TTC549 (cell line): Measurements from ENCODE around the gene CAMTA2.
A peak's percentile ranks its signal among the peaks of the same experiment; 100 is the strongest.

ENCODE experiments used
- FAIRE-seq: peaks from 2 replicates; lab custom pipeline; 2012; peaks lifted over from hg19 to GRCh38; lab: Jason Lieb, UNC

Gene CAMTA2

DNA sequence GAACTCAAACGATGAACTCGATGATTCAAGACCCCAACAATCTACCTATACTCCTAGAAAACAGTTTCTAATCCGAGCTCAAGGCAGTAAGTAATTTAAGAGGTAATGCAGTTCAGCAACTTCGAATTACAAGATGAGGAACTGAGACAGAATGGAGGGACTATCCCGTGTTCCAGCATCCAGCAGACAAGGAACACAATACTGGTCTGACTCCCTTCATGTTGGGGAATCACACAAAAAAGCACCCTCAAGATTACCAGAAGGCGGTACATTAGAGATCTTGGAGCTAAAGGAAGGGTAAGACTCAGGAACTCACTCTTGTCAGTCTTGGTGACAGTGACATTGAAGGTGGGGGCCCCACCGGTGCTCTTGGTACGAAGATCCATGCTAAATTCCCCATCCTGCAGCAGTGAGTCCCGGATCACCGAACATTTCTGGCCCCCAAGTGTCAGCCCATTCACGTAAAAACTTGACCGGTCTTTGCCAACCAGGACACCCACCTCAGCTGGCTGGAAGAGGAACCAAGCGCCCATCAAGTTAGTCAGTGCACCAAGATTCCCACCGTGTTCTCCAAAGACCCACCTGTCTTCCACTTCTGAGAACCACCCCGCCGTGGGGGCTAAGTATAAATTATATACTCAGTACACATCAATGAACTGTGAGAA, 41.0 kb downstream of the CAMTA2 start:
- no peak for FAIRE-seq

GRCh38 chr17:4945944-4946280, 41.6 kb downstream of the CAMTA2 start:
- no peak for FAIRE-seq

DNA sequence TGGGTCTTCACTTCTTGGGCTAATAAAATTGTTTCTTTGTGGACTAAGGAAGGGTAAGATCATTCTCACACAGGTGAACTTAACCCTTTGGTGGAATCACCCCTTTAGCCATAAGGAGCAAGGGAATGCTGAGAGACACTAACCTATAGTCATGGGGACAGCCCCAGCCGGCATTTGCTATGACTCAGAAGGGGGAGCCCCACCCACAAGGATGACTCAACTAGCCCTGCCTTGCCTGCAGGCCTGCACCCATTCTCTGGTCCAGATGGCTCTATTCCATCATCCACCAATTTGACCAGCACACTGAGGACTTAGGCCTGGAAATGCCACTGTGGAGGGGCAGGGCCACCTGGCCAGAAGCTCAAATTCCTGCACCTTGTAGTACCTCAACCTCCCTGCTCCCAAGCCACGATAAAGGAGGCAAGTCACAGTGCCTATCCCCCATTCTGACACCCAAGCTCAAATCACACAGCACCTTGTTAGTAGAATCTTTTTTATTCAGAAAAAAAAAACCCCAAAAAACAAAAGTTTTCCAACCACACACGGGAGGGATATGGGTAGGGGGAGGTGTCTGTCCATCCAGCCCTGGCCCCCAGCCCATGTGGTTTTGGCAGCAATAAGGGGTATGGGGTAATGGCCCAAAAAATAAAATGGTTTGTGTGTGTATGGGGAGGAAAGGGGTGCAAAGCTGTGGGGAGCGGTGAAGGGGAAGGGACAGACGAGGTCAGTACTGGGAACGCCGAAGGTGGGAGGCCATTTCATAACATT, 42.1 kb downstream of the CAMTA2 start:
- FAIRE-seq, result no peak

DNA sequence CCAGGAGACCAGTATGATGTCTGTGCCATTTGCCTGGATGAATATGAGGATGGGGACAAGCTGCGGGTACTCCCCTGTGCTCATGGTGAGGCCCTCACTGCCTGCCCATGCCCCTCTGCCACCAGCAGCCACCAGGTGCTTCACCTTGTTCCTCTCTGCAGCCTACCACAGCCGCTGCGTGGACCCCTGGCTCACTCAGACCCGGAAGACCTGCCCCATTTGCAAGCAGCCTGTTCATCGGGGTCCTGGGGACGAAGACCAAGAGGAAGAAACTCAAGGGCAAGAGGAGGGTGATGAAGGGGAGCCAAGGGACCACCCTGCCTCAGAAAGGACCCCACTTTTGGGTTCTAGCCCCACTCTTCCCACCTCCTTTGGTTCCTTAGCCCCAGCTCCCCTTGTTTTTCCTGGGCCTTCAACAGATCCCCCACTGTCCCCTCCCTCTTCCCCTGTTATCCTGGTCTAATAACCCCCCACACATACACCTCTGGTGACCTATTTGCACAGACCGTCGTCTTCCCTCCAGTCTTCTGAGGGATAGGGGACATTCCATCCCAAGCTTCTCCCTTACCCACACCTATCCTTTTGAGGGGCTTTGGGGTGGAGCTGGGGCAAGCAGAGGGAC, 42.8 kb downstream of the CAMTA2 start:
- no peak for FAIRE-seq

DNA sequence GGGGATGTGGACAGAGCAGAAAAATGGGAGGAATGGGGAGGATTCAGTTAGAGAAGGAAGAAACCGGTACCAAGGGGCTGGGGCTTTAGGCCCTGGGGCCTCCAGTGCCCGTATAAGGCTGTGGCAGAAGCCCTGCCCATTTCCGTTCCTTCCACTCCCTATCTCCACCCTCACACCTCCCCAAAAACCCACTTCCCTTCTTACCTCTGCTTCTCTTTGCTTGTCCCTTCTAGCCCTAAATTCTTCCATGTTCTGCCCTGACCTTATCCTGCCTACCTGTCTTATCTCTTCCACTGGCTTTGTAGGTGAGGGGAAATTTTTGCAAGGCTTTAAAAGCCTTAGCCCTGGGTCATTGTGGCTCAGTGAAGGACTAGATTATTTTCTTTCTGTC, 43.3 kb downstream of the CAMTA2 start:
- FAIRE-seq, result no peak

DNA sequence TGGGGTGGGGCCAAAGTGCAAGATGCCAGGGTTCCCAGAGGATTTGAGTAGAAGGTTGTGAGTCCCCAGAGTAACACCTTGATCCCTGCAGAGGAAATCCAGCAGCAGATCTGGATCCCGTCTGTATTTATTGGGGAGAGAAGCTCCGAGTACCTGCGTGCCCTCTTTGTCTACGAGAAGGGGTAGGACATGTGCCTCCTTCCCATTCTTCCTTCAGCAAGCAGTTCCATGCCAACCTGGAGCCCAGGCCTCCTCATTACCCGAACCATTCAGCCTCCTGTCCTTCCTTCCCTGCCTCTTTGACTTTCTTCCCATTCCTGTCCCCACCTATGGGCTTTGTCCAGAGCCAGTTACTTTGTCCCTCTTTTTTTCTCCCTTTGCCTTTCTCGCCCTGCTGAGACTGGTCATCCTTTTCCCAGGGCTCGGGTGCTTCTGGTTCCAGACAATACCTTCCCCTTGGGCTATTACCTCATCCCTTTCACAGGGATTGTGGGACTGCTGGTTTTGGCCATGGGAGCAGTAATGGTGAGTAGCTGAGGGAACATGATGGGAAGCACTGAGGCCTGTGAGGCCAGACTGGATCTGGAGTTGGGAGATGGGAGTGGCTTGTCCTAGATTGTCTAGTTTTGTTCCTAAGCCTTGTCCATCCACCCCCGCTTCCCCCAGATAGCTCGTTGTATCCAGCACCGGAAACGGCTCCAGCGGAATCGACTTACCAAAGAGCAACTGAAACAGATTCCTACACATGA, 44.5 kb downstream of the CAMTA2 start:
- FAIRE-seq, result no peak

GRCh38 chr17:4941319-4941610, 46.2 kb downstream of the CAMTA2 start:
- no peak for FAIRE-seq

DNA sequence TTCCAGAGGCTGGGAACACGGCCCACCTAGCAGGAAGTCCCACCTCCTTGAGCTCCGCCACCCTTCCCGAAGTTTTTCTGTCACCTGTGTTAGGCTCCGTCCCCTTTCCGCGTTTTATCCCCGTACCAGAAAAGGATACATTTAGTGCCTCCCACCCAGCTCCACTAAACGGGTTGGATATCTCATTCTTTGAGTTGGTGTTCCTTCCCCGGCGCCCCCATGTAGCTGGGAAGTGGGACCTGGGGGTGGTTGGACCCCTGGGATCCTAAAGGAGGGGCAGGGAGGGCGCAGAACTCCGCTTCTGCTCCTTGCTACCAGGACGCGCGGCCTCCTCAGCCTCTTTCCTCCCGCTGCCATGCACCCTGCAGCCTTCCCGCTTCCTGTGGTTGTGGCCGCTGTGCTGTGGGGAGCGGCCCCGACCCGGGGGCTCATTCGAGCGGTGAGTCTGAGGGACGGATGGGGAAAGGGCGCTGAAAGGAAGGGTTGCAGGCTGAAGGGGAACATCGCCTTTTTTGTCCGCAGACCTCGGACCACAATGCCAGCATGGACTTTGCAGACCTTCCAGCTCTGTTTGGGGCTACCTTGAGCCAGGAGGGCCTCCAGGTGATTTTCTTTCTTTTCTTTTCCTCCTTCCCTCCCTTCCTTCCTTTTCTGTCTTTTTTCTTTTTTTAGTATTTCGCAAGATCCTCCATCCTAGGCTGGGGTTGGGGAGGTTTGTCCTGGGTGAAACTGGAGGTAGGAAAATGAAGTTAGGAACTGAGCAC, 46.7 kb downstream of the CAMTA2 start:
- FAIRE-seq, result no peak

DNA sequence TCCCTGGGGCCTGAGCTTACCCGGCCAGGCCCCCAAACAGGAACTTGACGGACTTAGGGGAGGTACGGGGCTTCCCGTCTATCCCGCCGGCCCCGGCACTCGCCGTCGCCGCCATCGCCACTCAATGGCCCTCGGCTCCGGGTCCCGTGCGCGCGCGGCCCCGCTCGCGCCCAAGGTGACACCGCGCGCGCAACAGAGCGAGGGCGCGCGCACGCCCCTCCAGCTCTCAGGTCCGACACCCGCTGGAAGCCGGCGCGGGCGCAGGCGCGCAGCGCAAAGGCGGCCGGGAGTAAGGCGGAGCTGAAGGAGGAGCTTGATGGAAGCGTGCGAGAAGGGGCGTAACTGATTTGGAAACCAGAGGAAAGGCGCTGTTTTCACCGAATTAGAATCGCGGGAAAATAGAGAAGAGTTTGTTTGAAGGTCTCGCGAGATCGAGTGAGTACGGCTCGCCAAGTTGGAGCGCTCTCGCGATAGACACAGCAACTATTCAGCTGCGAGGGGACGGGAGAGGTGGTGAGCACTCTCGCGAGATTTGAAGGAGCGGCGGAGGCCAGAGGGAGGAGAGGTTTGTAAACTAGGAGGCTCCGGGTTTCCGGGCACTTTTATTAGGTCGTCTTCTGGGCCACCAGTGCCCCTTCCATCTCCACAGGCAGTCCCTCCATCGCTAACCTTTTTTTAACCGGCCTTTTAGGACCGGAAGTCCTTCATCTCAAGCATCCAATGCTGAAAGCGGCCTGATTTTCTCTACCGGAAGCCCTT, 47.5 kb downstream of the CAMTA2 start, which contains the start of the genes RNF167 and SLC25A11:
Gene RNF167, plus strand, starts transcription at position 473 of the 759 bp plus-strand sequence. CDS start 642 bp downstream, outside the sequence.
Gene SLC25A11, minus strand, starts transcription at position 251 of the 759 bp plus-strand sequence. Its CDS starts 136 bp downstream, at position 115.
- peak; percentile 94 for FAIRE-seq

- no peak for FAIRE-seq
These were observed 48.0 kb downstream of the CAMTA2 start for GRCh38 chr17:4939546-4939795.

GRCh38 chr17:4938688-4939545, 48.6 kb downstream of the CAMTA2 start:
- no peak for FAIRE-seq

GRCh38 chr17:4938069-4938491, 49.4 kb downstream of the CAMTA2 start:
- no peak for FAIRE-seq

GRCh38 chr17:4937553-4937952, 49.9 kb downstream of the CAMTA2 start:
- no peak for FAIRE-seq

GRCh38 chr17:4936436-4936835, 51.0 kb downstream of the CAMTA2 start:
- FAIRE-seq, result no peak

DNA sequence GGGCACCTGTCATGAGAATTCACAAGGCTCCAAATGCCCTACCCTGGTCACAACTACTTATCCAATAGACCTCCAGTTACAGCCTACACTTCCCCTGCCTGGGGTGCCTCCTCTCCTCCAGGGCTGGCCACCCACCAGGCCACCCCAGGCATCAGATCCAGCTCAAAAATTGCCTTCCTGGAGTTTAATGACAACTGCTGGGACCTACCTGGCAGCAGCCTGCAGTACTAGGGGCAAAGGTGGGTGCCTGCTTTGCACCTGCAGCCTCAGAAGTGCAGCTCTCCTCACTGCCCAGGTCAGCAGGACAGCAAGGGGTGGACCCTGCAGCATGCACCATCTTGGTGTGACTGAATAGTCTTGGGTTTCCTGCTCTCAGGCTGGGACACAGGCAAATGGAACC, 51.8 kb downstream of the CAMTA2 start:
- no peak for FAIRE-seq

- FAIRE-seq, result no peak
These were observed 53.1 kb downstream of the CAMTA2 start for GRCh38 chr17:4934173-4934979.

DNA sequence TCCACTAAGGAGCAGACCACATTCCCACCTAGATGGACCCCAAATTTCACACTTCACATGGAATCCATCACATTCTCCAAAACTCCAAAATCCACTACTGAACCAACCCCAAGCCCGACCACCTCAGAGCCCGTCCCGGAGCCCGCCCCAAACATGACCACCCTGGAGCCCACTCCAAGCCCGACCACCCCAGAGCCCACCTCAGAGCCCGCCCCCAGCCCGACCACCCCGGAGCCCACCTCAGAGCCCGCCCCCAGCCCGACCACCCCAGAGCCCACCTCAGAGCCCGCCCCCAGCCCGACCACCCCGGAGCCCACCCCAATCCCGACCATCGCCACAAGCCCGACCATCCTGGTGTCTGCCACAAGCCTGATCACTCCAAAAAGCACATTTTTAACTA, 53.8 kb downstream of the CAMTA2 start:
- no peak for FAIRE-seq

DNA sequence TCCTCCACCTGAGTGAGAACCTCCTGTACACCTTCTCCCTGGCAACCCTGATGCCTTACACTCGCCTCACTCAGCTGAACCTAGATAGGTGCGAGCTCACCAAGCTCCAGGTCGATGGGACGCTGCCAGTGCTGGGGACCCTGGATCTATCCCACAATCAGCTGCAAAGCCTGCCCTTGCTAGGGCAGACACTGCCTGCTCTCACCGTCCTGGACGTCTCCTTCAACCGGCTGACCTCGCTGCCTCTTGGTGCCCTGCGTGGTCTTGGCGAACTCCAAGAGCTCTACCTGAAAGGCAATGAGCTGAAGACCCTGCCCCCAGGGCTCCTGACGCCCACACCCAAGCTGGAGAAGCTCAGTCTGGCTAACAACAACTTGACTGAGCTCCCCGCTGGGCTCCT, 54.7 kb downstream of the CAMTA2 start:
- no peak for FAIRE-seq

GRCh38 chr17:4931963-4932362, 55.5 kb downstream of the CAMTA2 start, which contains the start of gene GP1BA:
Gene GP1BA (plus strand): TSS chr17:4932277. CDS start chr17:4932605, 328 bp downstream.
- no peak for FAIRE-seq

GRCh38 chr17:4928881-4929280, 58.6 kb downstream of the CAMTA2 start:
- no peak for FAIRE-seq
